ENCODE data around the gene CCSER1. TPM values are rescaled to one million over a fixed set of nuclear protein-coding genes. Genes with fewer than 3 reads are reported as not detected.

CCSER1 gene
- total and polyA plus RNA-seq, 2 experiments from 2014 or later = 2.9 to 3.4 TPM

GRCh38 chr4:90318193-90318592 is 191.0 kb downstream of the CCSER1 start:
- Mint-ChIP-seq H3K27ac (no peak overlapping the region), H3K9me3 (no peaks in the 10 kb centered on the region; the same call in 2 of the 3 replicates), H3K4me1 (no peaks in the 10 kb centered on the region), H3K27me3 (ENCODE audit: insufficient read depth, low read depth, poor library complexity) (no peaks in the 10 kb centered on the region), H3K36me3 (ENCODE audit: low read depth) (no peaks in the 10 kb centered on the region), H3K4me3 (no peak overlapping the region)
- H3K27ac ChIP-seq (ENCODE audit: low read depth) = no peak overlapping the region
- no peaks in the 10 kb centered on the region for H3K79me2 ChIP-seq (replicated peaks; ENCODE audit: insufficient read depth)
- TF ChIP-seq NANOG (IDR thresholded peaks at IDR 0.05; ENCODE audit: borderline replicate concordance) = no peak
- no peak for TF ChIP-seq JUNB (IDR thresholded peaks at IDR 0.05; ENCODE audit: unreplicated experiment)
- TF ChIP-seq ZNF462 (CRISPR knock-in tag; IDR thresholded peaks at IDR 0.05) = no peak
- no peaks in the 10 kb centered on the region for H3K27me3 ChIP-seq (ENCODE audit: insufficient read depth)
- H2AFZ ChIP-seq = no peak overlapping the region
- no peaks in the 10 kb centered on the region for H4K20me1 ChIP-seq (replicated peaks; ENCODE audit: insufficient read depth)
- DNase-seq (ENCODE audit: low spot score) = no peak
- no peaks in the 10 kb centered on the region for H3K9me2 ChIP-seq (ENCODE audit: insufficient read depth)
- H3K4me3 ChIP-seq = no peak overlapping the region
- H3K4me2 ChIP-seq = no peak overlapping the region
- no peaks in the 10 kb centered on the region for H3K36me3 ChIP-seq (ENCODE audit: insufficient read depth)
- ATAC-seq = no peak
- H3F3A ChIP-seq (replicated peaks; ENCODE audit: low read depth) = no peaks in the 10 kb centered on the region
- no peaks in the 10 kb centered on the region for H3K4me1 ChIP-seq (ENCODE audit: insufficient read depth)

DNA sequence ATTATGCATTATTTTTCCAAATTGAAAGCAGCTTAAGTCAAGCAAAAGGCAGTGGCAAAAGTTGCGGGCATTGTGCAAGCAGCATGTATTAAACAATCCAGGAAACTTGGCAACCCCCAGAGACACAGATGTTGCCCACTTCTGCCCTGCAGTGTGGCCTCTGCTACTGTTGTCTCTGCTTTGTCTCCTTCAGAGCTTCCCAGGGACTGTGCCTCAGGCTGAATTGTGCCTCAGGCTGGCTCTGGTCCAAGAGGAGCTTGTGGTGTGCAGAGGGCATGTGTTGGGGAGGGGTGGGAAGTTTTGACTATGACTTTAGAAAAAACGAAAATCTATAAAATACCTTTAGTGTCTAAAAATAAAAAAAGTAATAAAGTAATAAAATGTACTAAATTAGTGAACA is 201.4 kb downstream of the CCSER1 start:
- Histone ChIP-seq H3K4me1 (ENCODE audit: insufficient read depth) (no peaks in the 10 kb centered on the region), H3K27me3 (ENCODE audit: insufficient read depth) (no peaks in the 10 kb centered on the region), H3K27ac (ENCODE audit: low read depth) (no peak overlapping the region), H4K20me1 (replicated peaks; ENCODE audit: insufficient read depth) (no peaks in the 10 kb centered on the region), H3K79me2 (replicated peaks; ENCODE audit: insufficient read depth) (no peaks in the 10 kb centered on the region), H3K4me3 (no peak overlapping the region), H3K4me2 (no peak overlapping the region), H3K9me2 (ENCODE audit: insufficient read depth) (no peaks in the 10 kb centered on the region), H3F3A (replicated peaks; ENCODE audit: low read depth) (no peaks in the 10 kb centered on the region), H2AFZ (no peak overlapping the region), H3K36me3 (ENCODE audit: insufficient read depth) (no peaks in the 10 kb centered on the region)
- Mint-ChIP-seq H3K9me3 (no peaks in the 10 kb centered on the region; the same call in 2 of the 3 replicates), H3K4me1 (no peaks in the 10 kb centered on the region; the same call in 2 of the 3 replicates), H3K36me3 (ENCODE audit: low read depth) (peaks cover 2% of the 10 kb centered on the region; the same call in 1 of the 3 replicates), H3K4me3 (no peak overlapping the region), H3K27me3 (ENCODE audit: insufficient read depth, low read depth, poor library complexity) (no peaks in the 10 kb centered on the region), H3K27ac (no peak overlapping the region)
- DNase-seq (ENCODE audit: low spot score) (peak; percentile 12), ATAC-seq (peak; percentile 80)
- no peak for TF ChIP-seq ETS1 (IDR thresholded peaks at IDR 0.05)
- no peak for TF ChIP-seq JUNB (IDR thresholded peaks at IDR 0.05; ENCODE audit: unreplicated experiment)
- TF ChIP-seq EZH2phosphoT487 (IDR thresholded peaks at IDR 0.05; ENCODE audit: unreplicated experiment) = no peak
- TF ChIP-seq ZNF331 (CRISPR knock-in tag; IDR thresholded peaks at IDR 0.05; ENCODE audit: low read depth) = no peak
- TF ChIP-seq POLR2AphosphoS5 (IDR thresholded peaks at IDR 0.05; ENCODE audit: low read depth) = no peak
- no peak for TF ChIP-seq NANOG (IDR thresholded peaks at IDR 0.05; ENCODE audit: borderline replicate concordance)
- no peak for TF ChIP-seq STAT1 (IDR thresholded peaks at IDR 0.05; ENCODE audit: unreplicated experiment)
- TF ChIP-seq, protein P1, sequence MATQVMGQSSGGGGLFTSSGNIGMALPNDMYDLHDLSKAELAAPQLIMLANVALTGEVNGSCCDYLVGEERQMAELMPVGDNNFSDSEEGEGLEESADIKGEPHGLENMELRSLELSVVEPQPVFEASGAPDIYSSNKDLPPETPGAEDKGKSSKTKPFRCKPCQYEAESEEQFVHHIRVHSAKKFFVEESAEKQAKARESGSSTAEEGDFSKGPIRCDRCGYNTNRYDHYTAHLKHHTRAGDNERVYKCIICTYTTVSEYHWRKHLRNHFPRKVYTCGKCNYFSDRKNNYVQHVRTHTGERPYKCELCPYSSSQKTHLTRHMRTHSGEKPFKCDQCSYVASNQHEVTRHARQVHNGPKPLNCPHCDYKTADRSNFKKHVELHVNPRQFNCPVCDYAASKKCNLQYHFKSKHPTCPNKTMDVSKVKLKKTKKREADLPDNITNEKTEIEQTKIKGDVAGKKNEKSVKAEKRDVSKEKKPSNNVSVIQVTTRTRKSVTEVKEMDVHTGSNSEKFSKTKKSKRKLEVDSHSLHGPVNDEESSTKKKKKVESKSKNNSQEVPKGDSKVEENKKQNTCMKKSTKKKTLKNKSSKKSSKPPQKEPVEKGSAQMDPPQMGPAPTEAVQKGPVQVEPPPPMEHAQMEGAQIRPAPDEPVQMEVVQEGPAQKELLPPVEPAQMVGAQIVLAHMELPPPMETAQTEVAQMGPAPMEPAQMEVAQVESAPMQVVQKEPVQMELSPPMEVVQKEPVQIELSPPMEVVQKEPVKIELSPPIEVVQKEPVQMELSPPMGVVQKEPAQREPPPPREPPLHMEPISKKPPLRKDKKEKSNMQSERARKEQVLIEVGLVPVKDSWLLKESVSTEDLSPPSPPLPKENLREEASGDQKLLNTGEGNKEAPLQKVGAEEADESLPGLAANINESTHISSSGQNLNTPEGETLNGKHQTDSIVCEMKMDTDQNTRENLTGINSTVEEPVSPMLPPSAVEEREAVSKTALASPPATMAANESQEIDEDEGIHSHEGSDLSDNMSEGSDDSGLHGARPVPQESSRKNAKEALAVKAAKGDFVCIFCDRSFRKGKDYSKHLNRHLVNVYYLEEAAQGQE (IDR thresholded peaks at IDR 0.05; ENCODE audit: unreplicated experiment) = no peak
- TF ChIP-seq ZNF114 (CRISPR knock-in tag; IDR thresholded peaks at IDR 0.05) = no peak
- no peak for TF ChIP-seq CREB1 (CRISPR knock-in tag; IDR thresholded peaks at IDR 0.05; ENCODE audit: low read depth)
